ENCODE measurements around the gene CIC.
"Not testable (repeated sequence)": the region's sequence is repeated elsewhere in the genome, so short reads cannot be mapped to it uniquely, and the experiment has no call there.

CIC gene

DNA sequence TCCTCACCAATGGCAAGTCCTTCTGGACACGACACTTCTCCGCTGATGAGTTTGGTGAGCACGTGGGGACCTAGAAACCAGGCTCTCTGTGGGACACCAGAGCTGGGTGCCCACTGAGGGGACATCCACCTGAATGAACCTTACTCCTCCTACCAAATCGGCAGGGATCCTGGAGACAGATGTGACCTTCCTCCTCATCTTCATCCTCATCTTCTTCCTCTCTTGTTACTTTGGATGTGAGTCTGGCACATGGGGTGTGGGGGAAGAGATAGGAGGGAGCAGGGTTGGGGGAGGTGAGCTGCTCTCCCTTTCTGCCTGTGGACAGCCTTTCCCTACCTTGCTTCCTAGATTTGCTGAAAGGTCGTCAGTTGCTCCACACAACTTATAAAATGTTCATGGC, 46.0 kb downstream of the CIC start:
- DNase-seq: no peak

DNA sequence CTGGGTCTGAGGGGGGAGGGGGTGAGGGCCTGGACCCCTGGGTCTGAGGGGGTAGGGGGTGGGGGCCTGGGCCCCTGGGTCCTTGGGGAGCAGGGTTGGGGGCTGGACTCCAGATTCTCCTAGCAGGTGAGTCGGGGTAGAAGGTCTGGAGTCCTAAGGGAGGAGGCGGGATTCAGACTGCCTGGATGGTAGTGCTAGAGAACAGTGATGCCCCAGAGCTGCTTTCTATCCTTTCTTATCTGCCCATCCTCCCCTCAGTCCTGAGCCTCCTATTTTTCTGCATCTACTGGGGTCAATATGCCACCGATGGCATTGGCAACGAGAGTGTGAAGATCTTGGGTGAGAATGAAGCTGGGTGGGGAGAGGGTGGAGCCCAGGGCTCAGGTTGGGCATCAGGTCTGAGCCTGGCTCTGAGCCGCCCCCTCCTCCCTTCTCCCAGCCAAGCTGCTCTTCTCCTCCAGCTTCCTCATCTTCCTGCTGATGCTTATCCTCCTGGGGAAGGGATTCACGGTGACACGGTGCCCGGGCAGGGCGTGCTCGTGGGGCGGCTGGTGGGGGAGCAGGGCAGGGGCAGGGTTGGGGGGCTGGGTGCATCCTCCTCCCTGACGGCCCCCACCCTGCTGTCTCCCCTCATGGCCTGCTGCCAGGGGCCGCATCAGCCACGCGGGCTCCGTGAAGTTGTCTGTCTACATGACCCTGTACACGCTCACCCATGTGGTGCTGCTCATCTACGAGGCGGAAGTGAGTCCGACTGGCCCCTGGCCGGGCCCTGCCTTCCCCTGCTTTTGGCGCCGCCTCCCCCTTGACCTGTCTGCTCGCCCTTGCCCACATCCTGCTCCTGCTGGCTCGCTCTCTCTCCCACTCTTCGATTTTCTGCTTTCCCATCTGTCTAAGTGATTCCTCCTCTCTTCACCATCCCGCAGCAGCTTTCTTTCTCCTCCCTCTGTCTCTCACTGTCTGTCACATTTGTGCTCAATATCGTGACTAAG, 47.5 kb downstream of the CIC start:
- DNase-seq: peak; percentile 80

- no peak for DNase-seq
These were observed 48.5 kb downstream of the CIC start for GRCh38 chr19:42317535-42317934.

DNA sequence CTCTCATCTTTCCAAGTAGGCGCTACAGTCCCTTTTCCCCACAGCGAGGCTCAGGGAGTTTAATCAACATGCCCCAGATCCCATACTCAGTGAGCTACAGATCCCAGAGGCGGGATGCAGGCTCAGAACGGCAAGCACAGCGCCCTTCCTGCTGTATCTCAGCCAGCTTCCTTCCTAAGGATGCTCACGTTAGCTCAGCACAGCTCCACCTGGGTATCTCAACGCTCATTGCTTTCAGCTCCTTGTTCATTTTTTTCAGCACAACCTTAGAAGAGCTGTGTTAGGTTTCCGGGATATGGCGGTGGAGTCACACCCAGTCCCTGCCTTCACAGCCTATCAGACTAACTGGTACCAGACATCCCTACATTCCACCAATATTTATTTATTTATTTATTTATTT, 53.3 kb downstream of the CIC start:
- DNase-seq: no peak

DNA sequence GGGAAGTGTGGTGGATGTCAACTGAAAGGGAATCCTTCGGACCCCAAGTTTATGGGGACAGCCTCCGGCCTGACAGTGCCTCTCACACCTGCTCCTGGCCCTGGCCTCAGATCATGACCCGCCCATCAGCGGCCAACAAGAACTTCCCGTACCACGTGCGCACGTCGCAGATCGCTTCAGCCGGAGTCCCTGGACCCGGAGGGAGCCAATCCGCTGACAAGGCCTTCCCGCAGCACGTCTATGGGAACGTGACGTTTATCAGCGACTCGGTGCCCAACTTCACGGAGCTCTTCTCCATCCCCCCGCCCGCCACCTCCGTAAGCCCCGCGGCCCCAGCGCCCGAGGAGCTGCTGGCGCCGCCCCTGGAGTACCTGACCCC, 54.4 kb downstream of the CIC start:
- no peak for DNase-seq

- DNase-seq: peak; percentile 26
These were observed 55.0 kb downstream of the CIC start for GRCh38 chr19:42323852-42324654.

DNA sequence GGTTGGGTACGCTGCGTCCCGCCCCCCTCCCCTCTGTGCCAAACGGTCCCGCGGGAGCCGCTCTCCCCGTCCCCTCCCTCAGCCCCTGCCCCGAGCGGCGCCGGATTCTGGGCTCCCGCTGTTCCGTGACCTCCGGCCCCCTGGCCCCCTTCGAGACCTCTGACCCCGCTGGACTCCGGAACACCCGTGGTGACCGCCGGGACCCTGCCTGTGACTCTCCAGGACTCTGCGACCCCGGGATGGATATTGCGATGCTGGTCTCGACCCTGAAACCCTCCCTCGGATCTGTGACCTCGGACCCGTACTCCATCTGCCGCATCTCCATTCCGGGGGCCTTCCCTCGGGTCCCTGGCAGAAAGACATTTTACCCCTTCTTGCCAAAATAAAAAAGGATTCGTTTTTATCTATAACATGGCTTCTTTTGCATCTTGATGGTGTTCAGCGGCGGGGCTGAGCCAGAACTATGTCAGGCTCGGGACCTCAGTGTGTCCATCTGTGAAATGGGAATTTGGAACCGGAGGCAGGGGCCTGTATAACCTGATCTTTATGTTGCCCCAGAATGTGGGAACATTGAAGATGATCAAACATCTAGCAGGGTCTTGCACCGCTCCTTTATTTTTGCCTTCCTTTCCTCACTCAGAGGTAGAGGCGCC, 55.7 kb downstream of the CIC start:
- no peak for DNase-seq

- peak; percentile 99 for DNase-seq
These were observed 56.4 kb downstream of the CIC start, which contains the start of gene MEGF8 for GRCh38 chr19:42325308-42325895. Gene MEGF8, plus strand, starts transcription at chr19:42325635. Its CDS starts 609 bp downstream, at chr19:42326244.

GRCh38 chr19:42325896-42326771, 57.1 kb downstream of the CIC start:
- no peak for DNase-seq

GRCh38 chr19:42326969-42327368, 57.9 kb downstream of the CIC start:
- DNase-seq: no peak

DNA sequence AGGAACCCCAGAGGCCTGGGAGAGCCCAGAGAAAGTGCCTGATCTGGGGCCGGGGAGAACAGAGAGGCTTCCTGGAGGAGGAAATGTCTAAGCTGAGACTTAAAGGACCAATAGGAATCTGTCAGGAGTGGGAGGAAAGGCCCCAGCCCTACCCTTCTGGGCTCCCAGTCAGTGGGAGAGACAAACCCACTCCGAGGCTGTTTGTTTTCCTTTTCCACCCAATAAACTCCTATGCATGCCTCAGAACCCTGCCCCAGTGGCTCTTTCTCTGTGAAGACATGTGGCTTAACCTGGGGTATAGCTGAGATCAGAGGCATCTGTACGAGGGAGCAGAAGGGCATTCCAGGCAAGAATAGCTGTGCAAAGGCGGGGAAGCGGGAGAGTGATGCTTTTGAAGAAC, 58.3 kb downstream of the CIC start:
- DNase-seq: no peak

DNA sequence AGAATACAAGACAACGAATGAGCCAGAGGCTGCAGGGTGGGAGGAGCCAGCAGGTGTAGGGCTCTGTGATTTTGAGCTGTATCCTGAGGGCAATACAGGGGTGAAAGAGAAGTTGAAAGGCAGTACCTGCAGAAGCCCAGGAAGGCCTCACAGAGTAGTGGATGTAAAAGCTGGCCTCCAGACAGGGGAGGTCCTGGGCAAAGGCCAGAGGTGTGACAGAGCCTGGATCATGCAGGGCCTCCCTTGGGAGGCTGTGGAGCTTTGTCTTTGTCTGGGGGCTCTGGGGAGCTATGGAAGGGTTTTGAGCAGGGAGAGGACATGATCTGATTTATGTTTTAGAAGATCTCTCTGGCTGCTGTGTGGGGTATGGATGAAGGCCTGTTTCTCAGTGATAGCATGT, 59.1 kb downstream of the CIC start:
- DNase-seq: no peak

DNA sequence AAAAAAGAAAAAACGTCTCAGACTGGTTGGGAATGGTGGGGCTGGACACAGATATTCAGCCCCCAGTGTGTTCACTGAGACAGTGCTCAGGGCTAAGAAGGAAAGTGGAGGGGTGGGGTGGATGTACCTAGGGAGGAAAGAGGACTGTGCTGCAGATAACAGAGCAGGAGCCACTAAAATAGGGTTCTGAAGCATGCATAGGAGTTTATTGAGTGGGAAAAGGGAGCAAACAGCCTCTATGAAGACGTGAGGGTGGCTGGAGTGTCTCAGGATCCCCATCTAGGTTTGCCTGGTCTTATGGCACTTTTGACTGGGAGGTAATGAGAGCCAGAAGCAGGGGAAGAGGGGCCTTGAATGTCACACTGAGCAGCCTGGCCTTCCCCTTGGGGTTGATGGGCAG, 59.8 kb downstream of the CIC start:
- no peak for DNase-seq

DNA sequence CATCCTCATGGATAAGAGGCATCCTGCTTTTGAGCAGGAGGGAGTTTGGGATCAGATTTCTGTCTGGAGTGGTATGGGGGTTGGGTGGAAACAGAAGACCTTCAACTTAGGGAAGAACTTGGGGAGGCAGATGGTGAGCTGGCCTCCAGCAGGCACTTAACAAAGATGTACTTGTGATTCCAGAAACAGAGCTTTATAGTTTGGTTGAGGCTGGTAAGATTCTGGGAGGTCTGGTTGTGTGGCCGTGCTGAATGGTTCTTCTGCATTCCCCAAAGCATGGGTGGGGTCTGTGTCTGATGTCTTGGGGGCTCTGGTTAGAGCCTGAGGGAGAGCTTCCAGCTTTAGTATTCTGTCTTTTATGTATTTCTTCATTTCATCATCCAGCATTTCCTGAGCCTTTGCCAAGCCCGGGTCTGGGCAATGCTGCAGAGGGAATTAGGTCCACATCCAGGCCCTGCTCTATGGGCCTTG, 61.2 kb downstream of the CIC start:
- DNase-seq: no peak

DNA sequence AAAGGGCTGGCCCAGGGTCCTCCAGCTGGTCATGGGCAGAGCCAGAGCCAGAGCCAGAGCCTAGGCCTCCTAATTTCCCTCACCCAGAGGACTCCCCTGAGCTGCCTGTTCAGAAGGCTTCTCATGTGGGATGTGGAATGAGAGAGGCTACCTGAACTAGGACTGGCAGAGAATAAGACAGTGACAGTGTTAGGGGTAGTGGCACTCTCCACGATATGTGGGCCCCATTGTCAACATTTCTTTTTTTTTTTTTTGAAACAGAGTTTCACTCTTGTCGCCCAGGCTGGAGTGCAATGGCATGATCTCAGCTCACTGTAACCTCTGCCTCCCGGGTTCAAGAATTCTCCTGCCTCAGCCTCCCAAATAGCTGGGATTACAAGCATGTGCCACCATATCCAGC, 62.3 kb downstream of the CIC start:
- DNase-seq: not testable (repeated sequence)

DNA sequence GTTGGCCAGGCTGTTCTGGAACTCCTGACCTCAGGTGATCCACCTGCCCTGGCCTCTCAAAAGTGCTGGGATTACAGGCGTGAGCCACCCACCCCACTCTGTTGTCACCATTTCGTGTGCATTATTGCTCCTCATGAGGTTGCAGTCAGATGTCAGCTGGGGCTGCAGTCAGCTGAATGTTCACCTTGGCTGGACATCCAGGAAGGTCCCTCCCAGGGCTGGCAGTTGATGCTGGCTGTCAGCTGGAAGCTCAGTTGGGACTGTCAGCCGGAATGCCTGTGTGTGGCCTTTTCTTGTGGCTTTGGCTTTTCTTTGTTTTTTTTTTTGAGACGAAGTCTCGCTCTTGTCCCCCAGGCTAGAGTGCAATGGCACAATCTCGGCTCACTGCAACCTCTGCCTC, 63.0 kb downstream of the CIC start:
- no peak for DNase-seq

DNA sequence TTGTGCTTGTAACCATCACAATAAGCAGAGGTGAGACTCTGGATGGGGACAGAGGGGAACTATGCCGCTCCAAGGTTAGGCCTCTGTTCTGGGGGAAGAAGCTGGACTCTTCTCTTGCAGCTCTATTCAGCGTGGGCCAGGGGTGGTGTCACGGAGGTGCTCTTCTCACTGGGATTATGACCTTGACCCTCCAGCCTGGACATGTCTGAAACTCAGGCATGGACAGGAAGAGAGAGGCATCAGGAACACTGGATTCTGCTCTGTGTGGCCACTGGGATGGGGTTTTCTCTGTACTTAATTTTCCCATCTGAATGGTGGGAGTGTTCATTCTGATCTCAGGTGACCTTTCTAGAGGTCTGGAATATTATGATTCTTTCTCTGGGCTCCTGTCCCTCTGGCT, 64.0 kb downstream of the CIC start:
- no peak for DNase-seq

- no peak for DNase-seq
These were observed 65.1 kb downstream of the CIC start for GRCh38 chr19:42333975-42334696.

DNA sequence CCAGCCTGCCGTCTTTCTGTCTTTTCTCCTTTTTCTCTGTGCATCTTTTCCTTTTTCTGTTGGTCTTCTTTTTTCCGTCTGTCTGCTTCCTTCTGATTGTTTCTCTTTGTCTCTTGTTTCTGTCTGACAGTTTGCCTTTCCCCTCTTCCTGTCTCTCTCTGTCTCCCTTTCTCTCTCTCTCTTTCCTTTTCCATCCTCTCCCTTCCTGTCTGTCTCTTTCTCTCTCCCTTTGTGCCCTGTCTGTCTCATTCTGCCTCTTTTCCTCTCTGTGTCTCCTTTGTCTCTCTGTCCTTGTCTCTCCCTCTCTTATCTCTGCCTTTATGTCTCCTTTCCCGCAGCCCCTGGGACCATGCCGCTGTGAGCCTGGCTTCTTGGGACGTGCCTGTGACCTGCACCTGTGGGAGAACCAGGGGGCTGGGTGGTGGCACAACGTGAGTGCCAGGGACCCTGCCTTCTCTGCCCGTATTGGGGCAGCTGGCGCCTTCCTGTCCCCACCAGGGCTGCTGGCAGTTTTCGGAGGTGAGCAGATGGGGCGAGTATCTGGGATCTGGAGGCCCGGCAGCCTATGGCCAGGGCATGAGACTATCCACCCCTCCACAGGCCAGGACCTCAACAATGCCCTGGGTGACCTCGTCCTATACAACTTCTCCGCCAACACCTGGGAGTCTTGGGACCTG, 65.8 kb downstream of the CIC start:
- no peak for DNase-seq

GRCh38 chr19:42335374-42335936, 66.4 kb downstream of the CIC start:
- no peak for DNase-seq

Data from EL (cell line).